IPS-18c (cell line): ENCODE measurements around the gene CLEC4M.
A peak's percentile ranks its signal among the peaks of the same experiment; 100 is the strongest.

Experiments
- H3K4me3 ChIP-seq: 2 replicates; pipeline ENCODE4 v1.7.0; 2013; ENCODE audit warnings: low read depth, mild to moderate bottlenecking, low read length, moderate library complexity; ENCODE audit not compliant: insufficient read depth
- H3K9me3 ChIP-seq: one replicate; pipeline ENCODE4 v1.6.1; 2013; ENCODE audit warnings: mild to moderate bottlenecking, low read length, moderate library complexity; ENCODE audit not compliant: control insufficient read depth, insufficient read depth

Gene CLEC4M, protein sequence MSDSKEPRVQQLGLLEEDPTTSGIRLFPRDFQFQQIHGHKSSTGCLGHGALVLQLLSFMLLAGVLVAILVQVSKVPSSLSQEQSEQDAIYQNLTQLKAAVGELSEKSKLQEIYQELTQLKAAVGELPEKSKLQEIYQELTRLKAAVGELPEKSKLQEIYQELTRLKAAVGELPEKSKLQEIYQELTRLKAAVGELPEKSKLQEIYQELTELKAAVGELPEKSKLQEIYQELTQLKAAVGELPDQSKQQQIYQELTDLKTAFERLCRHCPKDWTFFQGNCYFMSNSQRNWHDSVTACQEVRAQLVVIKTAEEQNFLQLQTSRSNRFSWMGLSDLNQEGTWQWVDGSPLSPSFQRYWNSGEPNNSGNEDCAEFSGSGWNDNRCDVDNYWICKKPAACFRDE

DNA sequence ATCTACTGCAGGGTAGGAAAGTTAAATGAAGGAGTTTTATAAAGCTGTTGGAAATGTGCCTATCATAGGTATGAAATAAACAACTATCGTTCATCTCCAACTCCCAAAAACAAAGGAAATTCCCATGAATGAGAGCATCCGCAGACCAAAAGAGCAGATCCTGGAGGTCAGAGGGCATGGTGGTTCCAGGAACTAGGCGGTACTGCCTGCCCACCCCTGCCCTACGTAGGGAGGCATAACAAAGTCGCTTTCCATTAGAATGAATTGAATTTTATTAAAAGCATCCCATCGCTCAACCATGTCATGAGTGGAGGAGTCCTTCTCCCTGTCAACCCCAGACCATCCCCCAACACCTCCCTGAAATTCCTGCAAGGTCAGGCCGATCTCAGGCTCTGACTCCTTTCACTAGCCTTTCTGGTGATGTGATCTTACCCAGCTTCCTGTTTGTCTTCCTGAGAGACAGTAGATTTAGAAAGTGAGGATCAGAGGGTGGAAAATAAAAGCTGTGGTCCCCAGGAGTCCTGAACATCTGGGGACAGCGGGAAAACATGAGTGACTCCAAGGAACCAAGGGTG lies at the start of gene CLEC4M:
TSS of gene CLEC4M (plus strand) at position 525 of the 575 bp plus-strand sequence. CDS start at position 549, 24 bp downstream.
- Histone ChIP-seq H3K4me3 (no peak within 1 kb of the TSS), H3K9me3 (no peaks in the 10 kb centered on the region)

DNA sequence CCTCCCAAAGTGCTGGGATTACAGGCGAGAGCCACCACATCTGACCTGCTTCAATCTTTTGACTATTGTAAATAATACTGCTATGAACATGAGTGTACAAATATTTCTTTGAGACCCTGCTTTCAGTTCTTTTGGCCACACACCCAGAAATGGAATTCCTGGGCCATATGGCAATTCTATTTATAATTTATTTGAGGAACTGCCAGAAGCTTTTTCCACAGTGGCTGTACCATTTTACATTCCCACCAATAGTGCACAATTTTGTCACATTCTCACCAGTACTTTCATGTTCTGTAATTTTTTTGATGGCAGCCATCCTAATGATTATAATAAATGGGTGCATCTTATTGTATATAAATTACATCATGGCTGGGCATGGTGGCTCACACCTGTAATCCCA lies 47.4 kb upstream of the CLEC4M start:
- no peaks in the 10 kb centered on the region for H3K9me3 ChIP-seq
- no peak overlapping the region for H3K4me3 ChIP-seq

DNA sequence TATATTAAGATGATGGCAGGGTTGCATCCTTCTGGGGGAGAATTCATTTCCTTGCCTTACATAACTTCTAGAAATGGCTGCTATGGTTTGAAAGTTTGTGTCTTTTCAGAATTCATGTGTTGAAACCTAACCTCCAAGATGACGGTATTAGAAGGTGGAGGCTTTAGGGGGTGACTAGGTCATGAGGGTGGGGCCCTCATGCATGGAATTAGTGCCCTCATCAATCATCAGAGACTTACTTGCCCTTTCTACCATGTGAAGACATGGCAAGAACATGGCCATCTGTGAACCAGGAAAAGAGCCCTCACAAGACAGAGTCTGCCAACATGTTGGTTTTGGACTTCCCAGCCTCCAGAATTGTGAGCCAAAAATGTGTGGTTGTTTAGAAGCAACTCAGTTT lies 46.3 kb upstream of the CLEC4M start:
- H3K9me3 ChIP-seq = no peaks in the 10 kb centered on the region
- H3K4me3 ChIP-seq = no peak overlapping the region

DNA sequence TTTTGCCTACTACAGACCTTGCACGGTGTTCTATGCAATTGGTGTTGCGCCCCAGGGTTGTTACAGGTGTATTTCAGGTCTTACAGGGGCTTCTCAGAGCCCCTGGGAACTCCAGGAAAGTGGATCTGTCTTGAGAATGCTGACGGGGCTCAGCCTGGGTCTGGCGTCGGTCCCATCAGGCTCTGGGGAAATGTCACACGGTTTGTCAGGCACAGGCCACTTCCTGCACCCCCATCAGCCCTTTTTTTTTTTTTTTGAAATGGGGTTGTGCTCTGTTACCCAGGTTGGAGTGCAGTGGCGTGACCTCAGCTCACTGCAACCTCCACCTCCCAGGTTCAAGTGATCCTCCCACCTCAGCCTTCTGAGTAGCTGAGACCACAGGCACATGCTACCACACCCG lies 44.4 kb upstream of the CLEC4M start:
- no peaks in the 10 kb centered on the region for H3K9me3 ChIP-seq
- no peak overlapping the region for H3K4me3 ChIP-seq

DNA sequence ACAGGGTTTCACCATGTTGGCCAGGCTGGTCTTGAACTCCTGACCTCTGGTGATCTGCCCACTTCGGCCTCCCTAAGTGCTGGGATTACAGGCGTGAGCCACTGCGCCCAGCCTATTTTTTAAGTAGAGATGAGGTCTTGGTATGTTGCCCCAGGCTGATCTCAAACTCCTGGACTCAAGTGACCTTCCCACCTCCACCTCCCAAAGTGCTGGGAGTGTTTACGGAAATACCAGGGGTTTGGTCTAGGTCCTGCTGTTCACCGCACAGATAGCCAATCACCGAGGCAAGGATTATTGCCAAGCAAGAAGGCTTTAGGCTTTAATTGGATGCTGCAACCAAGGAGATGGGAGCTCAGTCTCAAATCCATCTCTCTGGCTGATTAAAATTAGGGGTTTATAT lies 42.7 kb upstream of the CLEC4M start:
- Histone ChIP-seq H3K9me3 (no peaks in the 10 kb centered on the region), H3K4me3 (no peak overlapping the region)

DNA sequence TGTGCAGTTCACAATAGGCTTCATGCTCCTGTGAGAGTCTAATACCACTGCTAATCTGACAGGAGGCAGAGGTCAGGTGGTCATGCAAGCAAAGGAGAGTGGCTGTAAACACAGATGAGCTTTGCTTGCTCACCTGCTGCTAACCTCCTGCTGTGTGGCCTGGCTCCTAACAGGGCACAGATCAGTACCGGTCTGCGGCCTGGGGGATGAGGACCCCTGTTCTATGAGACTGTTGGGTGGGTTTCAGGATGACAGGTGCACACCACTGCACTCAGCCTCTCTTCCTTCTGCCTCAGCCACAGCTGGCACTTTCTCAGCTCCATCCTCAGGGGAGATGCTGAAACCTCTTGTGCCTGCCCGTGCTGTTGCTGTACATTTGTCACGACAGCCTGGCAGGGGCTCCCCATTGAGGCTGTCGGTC lies 40.8 kb upstream of the CLEC4M start:
- H3K4me3 ChIP-seq = no peak overlapping the region

DNA sequence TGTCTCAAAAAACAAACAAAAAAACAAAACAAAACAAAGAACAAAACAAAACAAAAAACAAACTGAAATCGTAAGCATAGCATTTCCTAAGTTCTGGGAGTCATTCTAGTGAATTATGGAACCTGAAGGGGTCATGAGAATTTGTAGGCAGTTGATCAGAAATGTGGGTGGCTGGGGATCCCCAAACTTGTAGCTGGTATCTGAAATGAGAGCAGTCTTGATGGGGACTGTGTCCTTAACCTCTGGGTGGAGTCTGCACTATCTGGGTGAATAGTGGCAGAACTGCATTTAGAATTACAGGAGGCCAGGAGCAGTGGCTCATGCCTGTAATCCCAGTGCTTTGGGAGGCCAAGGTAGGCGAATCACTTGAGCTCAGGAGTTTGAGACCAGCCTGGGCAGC lies 37.3 kb upstream of the CLEC4M start:
- Histone ChIP-seq H3K4me3 (no peak overlapping the region), H3K9me3 (no peaks in the 10 kb centered on the region)

More for the DNA sequence above, 40.8 kb upstream of the CLEC4M start:
- no peaks in the 10 kb centered on the region for H3K9me3 ChIP-seq

DNA sequence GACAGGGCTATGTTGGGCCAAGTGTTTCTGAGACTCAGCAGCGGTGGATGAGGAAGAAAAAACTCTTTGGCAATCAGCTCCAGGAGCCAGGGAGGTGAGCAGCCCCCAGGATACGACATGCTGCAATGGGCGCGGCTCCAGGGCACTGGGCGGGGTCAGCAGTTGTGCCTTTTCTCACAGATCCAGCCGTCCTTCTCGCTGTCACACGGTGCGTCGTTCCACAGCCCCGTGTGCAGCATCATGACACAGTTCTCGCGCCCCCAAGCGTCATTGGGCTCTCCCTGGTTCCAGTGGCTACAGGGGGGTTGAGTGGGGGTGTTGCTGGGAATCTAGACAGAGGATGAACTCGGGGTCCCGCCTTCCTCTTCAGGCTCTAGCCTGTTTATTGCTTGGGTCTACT lies 33.8 kb upstream of the CLEC4M start:
- Histone ChIP-seq H3K4me3 (no peak overlapping the region; the same call in 1 of the 2 replicates), H3K9me3 (no peaks in the 10 kb centered on the region)

DNA sequence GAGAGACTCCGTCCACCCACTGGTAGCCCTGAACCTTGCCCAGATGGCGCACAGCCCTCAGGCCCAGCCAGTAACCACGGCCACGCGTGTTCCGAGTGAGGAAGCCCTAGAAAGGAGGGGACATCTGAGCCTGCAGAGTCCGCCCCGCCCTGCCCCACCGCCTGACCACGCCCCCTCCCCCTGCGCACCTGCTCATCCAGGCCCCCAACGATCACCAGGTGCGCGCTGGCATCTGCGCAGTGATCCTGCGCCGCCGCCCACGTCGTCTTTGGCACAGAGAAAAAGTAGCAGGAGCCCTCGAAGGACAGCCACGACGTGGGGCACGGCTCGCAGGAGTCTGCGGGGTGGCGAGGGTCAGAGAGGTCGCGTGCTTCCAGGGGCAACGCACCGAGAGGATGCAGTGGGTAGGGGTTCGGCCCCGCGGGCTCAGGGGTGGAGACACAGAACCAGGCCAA lies 33.2 kb upstream of the CLEC4M start:
- Histone ChIP-seq H3K4me3 (peak overlapping the region; percentile 47), H3K9me3 (no peaks in the 10 kb centered on the region)

DNA sequence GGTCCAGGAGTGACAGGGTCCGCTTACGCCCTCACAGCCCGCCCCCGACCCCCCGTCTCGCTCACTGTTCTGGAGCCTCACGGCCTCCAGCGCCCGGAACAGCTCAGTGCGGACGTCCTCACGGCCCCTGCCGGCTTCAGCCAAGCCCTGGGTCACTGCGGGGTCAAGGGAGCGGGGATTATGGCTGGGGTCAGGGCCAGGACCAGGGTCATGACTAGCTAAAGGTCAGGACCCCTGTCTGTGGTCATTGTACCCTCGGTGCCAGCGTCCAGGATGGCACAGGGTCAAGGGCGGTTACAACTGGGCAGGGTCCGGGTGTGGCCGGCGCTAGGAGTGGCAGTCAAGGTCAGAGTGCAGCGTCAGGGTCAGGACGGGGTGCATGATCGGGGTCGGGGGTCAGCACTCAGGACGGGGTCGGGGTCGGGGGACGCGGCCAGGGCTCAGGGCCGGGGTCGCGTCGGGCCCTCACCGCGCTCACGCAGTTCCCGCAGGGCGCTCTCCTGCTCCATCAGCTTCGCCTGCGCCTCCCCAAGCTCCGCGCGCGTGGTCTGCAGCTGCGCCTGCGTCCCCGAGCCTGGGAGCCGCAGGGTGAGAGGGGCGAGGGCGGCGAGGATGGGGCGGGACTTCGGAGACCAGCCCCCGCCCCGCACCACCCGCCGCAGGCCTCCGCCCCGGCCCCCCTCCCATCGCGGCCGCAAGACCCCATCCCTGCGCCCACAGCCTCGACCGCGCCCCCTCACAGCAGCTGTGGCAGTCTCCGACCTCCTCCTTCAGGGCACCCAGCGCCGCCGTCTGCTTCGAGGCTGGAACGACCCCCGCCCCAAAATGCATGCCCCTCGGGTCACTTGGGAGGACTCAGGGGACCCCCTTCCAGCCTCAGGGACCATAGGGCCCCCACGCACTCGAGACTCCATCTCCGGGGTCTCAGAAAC lies 32.5 kb upstream of the CLEC4M start:
- H3K9me3 ChIP-seq = no peaks in the 10 kb centered on the region
- peak overlapping the region; percentile 47 for H3K4me3 ChIP-seq

DNA sequence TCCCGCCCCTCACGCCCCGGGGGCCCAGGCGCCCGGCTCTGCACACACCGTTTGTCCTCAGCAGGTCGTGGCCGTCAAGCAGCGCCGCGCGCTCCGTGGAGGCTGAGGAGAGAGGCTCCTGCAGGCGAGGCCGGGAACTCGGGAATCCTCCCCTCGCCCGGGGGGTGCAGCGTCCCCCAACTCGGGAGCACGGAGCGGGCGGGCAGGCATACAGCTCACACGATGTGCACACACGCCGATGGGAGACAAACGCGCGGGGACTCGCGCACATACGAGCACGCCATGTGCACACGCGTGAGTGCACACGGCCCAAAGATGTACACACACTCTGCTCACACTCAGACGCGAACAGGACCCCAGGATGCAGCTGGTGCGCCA lies 31.8 kb upstream of the CLEC4M start:
- H3K9me3 ChIP-seq = no peaks in the 10 kb centered on the region
- H3K4me3 ChIP-seq = no peak overlapping the region

DNA sequence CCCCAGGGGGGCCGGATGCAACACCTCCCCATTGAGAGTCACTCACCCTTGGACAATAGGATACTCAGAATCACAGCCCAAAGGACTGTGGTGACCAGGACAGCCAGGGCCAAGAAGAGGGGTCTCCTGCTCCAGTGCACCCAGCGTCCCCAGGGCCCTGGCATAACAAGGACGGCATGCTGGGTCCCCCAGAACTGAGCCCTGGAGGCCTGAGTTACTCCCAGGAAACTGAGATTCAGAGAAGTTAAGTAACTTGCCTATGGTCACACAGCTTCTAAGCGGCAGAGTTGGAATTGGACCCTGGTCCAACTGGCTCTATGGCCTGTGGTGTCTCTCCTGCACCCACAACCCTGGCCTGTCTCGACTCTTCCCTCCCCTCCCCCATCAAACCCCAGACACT lies 31.4 kb upstream of the CLEC4M start:
- Histone ChIP-seq H3K9me3 (no peaks in the 10 kb centered on the region), H3K4me3 (no peak overlapping the region)

DNA sequence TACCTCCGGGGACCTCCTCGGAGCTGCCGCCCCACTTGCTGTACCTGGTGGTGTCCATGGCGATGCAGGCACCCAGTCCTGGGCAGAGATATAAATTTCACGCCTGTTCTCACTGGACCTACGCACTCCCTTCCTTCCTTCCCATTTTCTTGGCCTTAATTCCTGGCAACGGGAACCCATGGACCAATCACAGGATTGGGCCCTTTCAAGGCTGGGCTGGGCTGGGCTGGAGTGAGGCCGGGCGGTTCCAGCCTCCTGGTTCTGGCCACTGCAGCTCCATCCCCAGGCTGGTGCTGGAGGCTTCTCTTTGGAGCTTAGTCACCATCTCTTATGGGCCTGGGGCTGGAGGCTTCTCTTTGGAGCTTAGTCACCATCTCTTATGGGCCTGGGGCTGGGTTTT lies 31.0 kb upstream of the CLEC4M start, which contains the start of gene CLEC4G:
TSS of gene CLEC4G (minus strand) at position 66 of the 400 bp plus-strand sequence. CDS start at position 58, 8 bp downstream.
- Histone ChIP-seq H3K4me3 (no peak within 1 kb of the TSS), H3K9me3 (no peaks in the 10 kb centered on the region)

DNA sequence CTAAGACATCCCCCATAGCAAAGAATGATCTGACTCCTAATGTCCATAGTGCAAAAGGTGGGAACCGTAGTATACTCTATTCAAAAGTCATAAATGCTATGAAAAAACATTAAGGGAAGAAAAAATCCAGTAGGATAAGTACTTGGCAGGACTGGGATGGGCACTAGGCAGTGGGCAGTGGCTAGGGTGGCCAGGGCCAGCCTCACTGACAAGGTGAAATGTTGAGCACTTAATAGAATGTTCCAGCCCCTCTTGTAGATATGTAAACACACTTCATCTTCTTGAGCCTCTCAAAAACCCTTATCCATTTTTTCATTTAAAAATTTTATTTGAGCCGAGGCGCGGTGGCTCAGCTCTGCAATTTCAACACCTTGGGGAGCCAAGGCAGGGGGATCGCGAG lies 29.7 kb upstream of the CLEC4M start:
- H3K4me3 ChIP-seq = no peak overlapping the region
- H3K9me3 ChIP-seq = no peaks in the 10 kb centered on the region

DNA sequence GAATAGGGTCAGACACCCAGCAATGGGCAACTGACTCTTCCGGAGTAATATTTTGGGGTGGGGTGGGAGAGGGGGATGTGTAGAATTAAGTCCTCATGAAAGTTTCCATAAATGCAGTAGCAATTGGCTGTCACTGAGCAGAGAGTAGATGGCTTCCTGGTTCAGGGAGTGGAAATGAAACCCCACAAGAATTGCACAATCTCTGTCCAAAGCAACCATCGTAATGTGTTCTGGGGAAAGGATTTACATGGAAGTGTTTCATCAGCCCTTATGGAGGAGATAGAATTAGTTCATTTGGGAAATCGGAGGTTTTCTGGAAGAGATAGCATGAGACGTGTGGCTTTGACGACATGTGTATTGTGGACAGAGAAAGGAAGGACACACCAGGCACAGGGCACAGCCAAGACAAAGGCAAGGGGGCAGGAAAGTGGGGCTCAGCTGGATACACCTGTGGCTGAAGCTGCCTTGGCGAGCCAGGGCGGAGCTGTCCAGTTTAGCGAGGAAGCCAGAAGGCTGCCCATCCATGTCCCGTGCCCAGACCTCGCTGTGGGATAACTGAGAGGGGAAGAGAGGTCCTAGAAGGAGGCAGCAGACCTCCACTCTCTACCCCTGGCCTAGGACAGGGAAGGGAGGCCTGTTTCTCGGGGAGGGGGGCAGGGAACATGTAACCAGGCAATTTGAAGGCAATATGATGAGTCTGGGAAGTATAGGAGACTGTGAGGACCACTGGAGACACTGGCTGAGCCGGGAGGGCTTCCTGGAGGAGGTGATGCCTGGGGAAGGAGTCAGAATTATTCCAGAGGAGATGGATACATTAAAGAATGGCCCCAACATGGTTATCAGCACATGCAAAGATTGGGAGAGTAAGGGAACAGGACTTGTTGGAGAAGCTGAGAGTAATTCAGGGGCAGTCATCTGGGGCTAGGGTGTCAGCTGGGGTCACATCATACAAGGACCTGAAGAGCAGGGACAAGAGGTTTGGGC lies 28.5 kb upstream of the CLEC4M start:
- Histone ChIP-seq H3K4me3 (no peak overlapping the region), H3K9me3 (no peaks in the 10 kb centered on the region)

DNA sequence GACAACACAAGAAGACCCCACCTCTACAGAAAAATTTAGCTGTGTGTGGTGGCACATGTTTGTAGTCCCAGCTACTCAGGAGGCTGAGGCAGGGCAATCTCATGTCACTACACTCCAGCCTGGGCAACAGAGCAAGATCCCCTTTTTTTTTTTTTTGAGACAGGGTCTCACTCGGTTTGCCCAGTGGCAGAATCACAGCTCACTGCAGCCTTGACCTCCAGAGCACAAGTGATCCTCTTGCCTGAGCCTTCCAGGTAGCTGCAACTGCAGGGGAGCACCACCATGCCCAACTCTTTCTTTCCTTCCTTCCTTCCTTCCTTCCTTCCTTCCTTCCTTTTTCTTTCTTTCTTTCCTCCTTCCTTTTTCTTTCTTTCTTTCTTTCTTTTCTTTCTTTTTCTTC lies 26.9 kb upstream of the CLEC4M start:
- H3K4me3 ChIP-seq = no peak overlapping the region
- peaks cover 2% of the 10 kb centered on the region for H3K9me3 ChIP-seq
